ENCODE measurements around the gene NOX3. TPM values are rescaled to one million over a fixed set of nuclear protein-coding genes. Genes with fewer than 3 reads are reported as not detected.
"Not testable (repeated sequence)": the region's sequence is repeated elsewhere in the genome, so short reads cannot be mapped to it uniquely, and the experiment has no call there.

Gene NOX3
- polyA plus RNA-seq, 1 donor from 2014 or later, result 0.11 TPM

DNA sequence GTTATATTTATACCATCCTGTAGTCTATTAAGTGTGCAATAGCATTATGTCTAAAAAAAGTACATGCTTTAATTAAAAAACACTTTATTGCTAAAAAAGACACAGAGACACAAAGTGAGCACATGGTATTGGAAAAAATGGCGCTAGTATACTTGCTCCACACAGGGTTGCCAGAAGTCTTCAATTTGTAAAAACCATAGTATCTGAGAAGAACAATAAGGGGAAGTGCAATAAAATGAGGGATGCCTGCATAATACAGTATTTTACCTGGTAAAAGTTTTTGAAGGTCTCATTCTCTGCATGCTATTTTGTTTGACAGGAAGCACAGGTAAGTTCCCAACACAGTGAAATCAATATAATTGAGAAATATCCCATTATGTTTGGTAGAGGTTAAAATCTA, 1.6 kb downstream of the NOX3 start:
- no peaks in the 10 kb centered on the region for H4K20me1 ChIP-seq (ENCODE audit: insufficient read depth)
- H3K4me2 ChIP-seq (ENCODE audit: low read length), result no peak overlapping the region
- no peak overlapping the region for H3K4me3 ChIP-seq (ENCODE audit: low read length)
- no peak overlapping the region for H3K9ac ChIP-seq (ENCODE audit: low read length)
- no peaks in the 10 kb centered on the region for H3K27me3 ChIP-seq (ENCODE audit: insufficient read depth, low read depth, low read length)
- H3K36me3 ChIP-seq (ENCODE audit: insufficient read depth, low read length), result no peaks in the 10 kb centered on the region
- no peak overlapping the region for H2AFZ ChIP-seq (ENCODE audit: low read depth, low read length)
- no peaks in the 10 kb centered on the region for H3K9me3 ChIP-seq (ENCODE audit: low read length)
- H3K79me2 ChIP-seq (replicated peaks; ENCODE audit: insufficient read depth, low read length), result no peaks in the 10 kb centered on the region
- no peak for TF ChIP-seq TAF1 (IDR thresholded peaks at IDR 0.05; ENCODE audit: low read depth)
- no peak for TF ChIP-seq EP300 (conservative IDR thresholded peaks at IDR 0.05; ENCODE audit: poor library complexity, severe bottlenecking)
- no peak for TF ChIP-seq MXI1 (conservative IDR thresholded peaks at IDR 0.05; ENCODE audit: poor library complexity, severe bottlenecking)
- TF ChIP-seq, protein P1, sequence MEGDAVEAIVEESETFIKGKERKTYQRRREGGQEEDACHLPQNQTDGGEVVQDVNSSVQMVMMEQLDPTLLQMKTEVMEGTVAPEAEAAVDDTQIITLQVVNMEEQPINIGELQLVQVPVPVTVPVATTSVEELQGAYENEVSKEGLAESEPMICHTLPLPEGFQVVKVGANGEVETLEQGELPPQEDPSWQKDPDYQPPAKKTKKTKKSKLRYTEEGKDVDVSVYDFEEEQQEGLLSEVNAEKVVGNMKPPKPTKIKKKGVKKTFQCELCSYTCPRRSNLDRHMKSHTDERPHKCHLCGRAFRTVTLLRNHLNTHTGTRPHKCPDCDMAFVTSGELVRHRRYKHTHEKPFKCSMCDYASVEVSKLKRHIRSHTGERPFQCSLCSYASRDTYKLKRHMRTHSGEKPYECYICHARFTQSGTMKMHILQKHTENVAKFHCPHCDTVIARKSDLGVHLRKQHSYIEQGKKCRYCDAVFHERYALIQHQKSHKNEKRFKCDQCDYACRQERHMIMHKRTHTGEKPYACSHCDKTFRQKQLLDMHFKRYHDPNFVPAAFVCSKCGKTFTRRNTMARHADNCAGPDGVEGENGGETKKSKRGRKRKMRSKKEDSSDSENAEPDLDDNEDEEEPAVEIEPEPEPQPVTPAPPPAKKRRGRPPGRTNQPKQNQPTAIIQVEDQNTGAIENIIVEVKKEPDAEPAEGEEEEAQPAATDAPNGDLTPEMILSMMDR (IDR thresholded peaks at IDR 0.05; ENCODE audit: poor library complexity, severe bottlenecking), result no peak
- no peak for TF ChIP-seq SMC3 (conservative IDR thresholded peaks at IDR 0.05; ENCODE audit: poor library complexity)
- TF ChIP-seq, protein P2, sequence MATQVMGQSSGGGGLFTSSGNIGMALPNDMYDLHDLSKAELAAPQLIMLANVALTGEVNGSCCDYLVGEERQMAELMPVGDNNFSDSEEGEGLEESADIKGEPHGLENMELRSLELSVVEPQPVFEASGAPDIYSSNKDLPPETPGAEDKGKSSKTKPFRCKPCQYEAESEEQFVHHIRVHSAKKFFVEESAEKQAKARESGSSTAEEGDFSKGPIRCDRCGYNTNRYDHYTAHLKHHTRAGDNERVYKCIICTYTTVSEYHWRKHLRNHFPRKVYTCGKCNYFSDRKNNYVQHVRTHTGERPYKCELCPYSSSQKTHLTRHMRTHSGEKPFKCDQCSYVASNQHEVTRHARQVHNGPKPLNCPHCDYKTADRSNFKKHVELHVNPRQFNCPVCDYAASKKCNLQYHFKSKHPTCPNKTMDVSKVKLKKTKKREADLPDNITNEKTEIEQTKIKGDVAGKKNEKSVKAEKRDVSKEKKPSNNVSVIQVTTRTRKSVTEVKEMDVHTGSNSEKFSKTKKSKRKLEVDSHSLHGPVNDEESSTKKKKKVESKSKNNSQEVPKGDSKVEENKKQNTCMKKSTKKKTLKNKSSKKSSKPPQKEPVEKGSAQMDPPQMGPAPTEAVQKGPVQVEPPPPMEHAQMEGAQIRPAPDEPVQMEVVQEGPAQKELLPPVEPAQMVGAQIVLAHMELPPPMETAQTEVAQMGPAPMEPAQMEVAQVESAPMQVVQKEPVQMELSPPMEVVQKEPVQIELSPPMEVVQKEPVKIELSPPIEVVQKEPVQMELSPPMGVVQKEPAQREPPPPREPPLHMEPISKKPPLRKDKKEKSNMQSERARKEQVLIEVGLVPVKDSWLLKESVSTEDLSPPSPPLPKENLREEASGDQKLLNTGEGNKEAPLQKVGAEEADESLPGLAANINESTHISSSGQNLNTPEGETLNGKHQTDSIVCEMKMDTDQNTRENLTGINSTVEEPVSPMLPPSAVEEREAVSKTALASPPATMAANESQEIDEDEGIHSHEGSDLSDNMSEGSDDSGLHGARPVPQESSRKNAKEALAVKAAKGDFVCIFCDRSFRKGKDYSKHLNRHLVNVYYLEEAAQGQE (IDR thresholded peaks at IDR 0.05; ENCODE audit: borderline replicate concordance), result no peak
- no peak for TF ChIP-seq EZH2 (IDR thresholded peaks at IDR 0.05; ENCODE audit: borderline replicate concordance, insufficient read depth, low read length, poor library complexity, severe bottlenecking)
- TF ChIP-seq POLR2AphosphoS5 (IDR thresholded peaks at IDR 0.05), result no peak
- no peak for TF ChIP-seq RAD21 (conservative IDR thresholded peaks at IDR 0.05)
- no peaks in the 10 kb centered on the region for H3F3A ChIP-seq (ENCODE audit: insufficient read depth, low read length, poor library complexity, severe bottlenecking)
- no peak overlapping the region for H3K27ac ChIP-seq (ENCODE audit: low read length)
- H3K9me2 ChIP-seq (ENCODE audit: insufficient read depth, low read length), result no peaks in the 10 kb centered on the region

DNA sequence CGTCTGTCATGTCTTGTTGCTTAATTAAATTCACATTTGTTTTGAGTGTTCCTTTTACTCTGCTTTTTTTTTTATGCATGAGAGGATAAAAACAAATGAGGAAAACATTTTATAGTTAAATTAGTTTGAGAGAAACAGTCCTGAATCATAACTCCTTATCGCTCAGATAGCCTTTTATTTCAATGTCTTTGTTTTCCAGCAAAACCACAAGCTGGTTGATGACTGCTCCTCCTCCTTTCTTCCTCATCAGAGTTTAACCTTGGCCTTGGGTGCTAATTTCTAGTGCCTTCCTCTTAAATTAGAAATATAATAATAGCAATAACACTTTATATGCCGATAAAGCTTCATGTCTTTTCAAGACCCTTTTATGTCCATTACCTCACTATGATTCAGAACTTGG, 3.1 kb downstream of the NOX3 start:
- H3K27me3 ChIP-seq (ENCODE audit: insufficient read depth, low read depth, low read length), result no peaks in the 10 kb centered on the region
- H3K9ac ChIP-seq (ENCODE audit: low read length), result no peak overlapping the region

DNA sequence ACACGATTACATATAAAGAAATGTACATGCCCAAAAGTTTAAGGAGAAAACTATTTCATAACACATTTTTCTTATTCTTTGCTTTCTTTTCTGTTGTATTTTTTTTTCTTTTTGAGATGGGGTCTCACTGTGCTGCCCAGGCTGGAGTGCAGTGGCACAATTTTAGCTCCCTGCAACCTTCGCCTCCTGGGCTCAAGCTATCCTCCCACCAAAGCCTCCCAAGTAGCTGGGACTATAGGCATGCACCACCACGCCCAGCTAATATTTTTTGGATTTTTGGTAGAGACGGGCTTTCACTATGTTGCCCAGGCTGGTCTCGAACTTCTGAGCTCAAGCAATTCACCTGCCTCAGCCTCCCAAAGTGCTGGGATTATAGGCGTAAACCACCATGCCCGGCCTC, 4.1 kb downstream of the NOX3 start:
- H3K4me2 ChIP-seq (ENCODE audit: low read length); H3K27ac ChIP-seq (ENCODE audit: low read length); H3K4me3 ChIP-seq (ENCODE audit: low read length); H3K9me3 ChIP-seq (ENCODE audit: low read length); H3F3A ChIP-seq (ENCODE audit: insufficient read depth, low read length, poor library complexity, severe bottlenecking); H3K79me2 ChIP-seq (replicated peaks; ENCODE audit: insufficient read depth, low read length); H3K9ac ChIP-seq (ENCODE audit: low read length); H4K20me1 ChIP-seq (ENCODE audit: insufficient read depth); H2AFZ ChIP-seq (ENCODE audit: low read depth, low read length); H3K36me3 ChIP-seq (ENCODE audit: insufficient read depth, low read length); H3K9me2 ChIP-seq (ENCODE audit: insufficient read depth, low read length); H3K27me3 ChIP-seq (ENCODE audit: insufficient read depth, low read depth, low read length): not testable (repeated sequence)

More for the DNA sequence above, 3.1 kb downstream of the NOX3 start:
- no peak for TF ChIP-seq TAF1 (IDR thresholded peaks at IDR 0.05; ENCODE audit: low read depth)
- Histone ChIP-seq H3K4me2 (ENCODE audit: low read length) (no peak overlapping the region), H3K36me3 (ENCODE audit: insufficient read depth, low read length) (no peaks in the 10 kb centered on the region), H3K9me2 (ENCODE audit: insufficient read depth, low read length) (no peaks in the 10 kb centered on the region), H3K79me2 (replicated peaks; ENCODE audit: insufficient read depth, low read length) (no peaks in the 10 kb centered on the region), H3K27ac (ENCODE audit: low read length) (no peak overlapping the region), H3F3A (ENCODE audit: insufficient read depth, low read length, poor library complexity, severe bottlenecking) (no peaks in the 10 kb centered on the region), H3K9me3 (ENCODE audit: low read length) (no peaks in the 10 kb centered on the region), H4K20me1 (ENCODE audit: insufficient read depth) (no peaks in the 10 kb centered on the region), H2AFZ (ENCODE audit: low read depth, low read length) (no peak overlapping the region), H3K4me3 (ENCODE audit: low read length) (no peak overlapping the region)

Measured in neural cell (in vitro differentiated cells).